Astrocyte (in vitro differentiated cells and primary cell): ENCODE results near the gene PDE8A.

Source experiments
- EZH2 ChIP-seq: IDR thresholded peaks from 2 replicates; pipeline ENCODE4 v1.6.1; 2012; ENCODE audit warnings: mild to moderate bottlenecking, low read length, inconsistent platforms; ENCODE audit not compliant: insufficient read depth
- TF ChIP-seq, protein P1 (sequence below): IDR thresholded peaks from 2 replicates; pipeline ENCODE4 v1.5.1; 2011; ENCODE audit warnings: low read depth, mild to moderate bottlenecking, inconsistent platforms, low read length, moderate library complexity; ENCODE audit not compliant: insufficient read depth

DNA sequence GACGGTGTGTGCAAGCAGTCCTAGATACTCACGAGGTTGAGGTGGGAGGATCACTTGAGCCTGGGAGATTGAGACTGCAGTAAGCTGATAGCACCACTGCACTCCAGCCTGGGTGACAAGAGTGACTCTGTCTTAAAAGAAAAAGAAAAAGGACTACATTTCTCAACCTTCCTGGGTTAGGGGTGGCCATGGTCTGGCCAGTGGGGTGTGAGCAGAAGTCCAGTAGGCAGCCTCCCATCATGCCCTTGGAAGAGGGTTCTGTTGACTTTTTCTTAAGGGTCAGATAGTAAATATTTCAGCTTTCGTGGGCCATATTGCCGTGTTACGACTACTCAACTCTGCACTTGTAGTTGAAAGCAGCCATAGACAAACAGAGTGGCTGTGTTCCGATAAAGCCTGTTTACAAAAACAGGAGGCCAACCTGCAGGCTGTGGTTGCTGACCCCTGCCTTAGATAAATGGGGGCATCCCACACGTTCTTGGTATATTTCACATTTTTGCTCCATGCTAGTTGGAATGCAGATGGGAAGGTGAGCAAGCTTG, 31.0 kb upstream of the PDE8A start:
- TF ChIP-seq, protein P1, sequence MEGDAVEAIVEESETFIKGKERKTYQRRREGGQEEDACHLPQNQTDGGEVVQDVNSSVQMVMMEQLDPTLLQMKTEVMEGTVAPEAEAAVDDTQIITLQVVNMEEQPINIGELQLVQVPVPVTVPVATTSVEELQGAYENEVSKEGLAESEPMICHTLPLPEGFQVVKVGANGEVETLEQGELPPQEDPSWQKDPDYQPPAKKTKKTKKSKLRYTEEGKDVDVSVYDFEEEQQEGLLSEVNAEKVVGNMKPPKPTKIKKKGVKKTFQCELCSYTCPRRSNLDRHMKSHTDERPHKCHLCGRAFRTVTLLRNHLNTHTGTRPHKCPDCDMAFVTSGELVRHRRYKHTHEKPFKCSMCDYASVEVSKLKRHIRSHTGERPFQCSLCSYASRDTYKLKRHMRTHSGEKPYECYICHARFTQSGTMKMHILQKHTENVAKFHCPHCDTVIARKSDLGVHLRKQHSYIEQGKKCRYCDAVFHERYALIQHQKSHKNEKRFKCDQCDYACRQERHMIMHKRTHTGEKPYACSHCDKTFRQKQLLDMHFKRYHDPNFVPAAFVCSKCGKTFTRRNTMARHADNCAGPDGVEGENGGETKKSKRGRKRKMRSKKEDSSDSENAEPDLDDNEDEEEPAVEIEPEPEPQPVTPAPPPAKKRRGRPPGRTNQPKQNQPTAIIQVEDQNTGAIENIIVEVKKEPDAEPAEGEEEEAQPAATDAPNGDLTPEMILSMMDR, result no peak
- TF ChIP-seq EZH2, result no peak
